ENCODE results near the gene C5orf22.

DNA sequence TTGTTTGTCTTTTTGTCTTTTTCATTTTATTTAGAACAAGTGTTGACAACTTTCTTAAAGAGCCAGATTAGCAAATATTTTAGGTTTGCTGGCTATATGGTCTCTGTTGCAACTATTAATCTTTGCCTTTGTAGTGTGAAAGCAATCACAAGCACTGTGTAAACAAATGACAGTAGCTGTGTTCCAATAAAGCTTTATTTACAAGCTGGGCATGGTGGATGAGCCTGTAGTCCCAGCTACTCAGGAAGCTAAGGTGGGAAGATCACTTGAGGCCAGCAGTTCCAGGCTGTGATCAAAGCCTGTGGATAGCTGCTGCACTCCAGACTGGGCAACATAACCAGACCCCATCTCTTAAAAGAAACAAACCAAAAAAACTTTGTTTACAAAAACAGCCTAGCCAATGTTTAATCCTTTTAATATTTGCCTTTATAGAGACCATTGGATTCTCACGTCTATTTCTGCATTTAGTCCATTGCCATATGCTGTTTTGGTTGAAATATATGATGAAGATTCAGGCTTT is 2.5 kb downstream of the C5orf22 start:
- TF ChIP-seq POLR2AphosphoS5 (IDR thresholded peaks at IDR 0.05; ENCODE audit: low read depth) (no peak), SPI1 (IDR thresholded peaks at IDR 0.05; ENCODE audit: borderline replicate concordance, low read depth) (no peak), GABPA (IDR thresholded peaks at IDR 0.05; ENCODE audit: low read depth) (no peak)
- TF ChIP-seq, protein P1, sequence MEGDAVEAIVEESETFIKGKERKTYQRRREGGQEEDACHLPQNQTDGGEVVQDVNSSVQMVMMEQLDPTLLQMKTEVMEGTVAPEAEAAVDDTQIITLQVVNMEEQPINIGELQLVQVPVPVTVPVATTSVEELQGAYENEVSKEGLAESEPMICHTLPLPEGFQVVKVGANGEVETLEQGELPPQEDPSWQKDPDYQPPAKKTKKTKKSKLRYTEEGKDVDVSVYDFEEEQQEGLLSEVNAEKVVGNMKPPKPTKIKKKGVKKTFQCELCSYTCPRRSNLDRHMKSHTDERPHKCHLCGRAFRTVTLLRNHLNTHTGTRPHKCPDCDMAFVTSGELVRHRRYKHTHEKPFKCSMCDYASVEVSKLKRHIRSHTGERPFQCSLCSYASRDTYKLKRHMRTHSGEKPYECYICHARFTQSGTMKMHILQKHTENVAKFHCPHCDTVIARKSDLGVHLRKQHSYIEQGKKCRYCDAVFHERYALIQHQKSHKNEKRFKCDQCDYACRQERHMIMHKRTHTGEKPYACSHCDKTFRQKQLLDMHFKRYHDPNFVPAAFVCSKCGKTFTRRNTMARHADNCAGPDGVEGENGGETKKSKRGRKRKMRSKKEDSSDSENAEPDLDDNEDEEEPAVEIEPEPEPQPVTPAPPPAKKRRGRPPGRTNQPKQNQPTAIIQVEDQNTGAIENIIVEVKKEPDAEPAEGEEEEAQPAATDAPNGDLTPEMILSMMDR (IDR thresholded peaks at IDR 0.05; ENCODE audit: insufficient read depth, low read length), result no peak
